Activated CD4-positive, CD25-positive, alpha-beta regulatory T cell treated with anti-CD3 and anti-CD28 coated beads, Interleukin-2, amount 50 U/mL, for 72 hours (primary cell): ENCODE measurements around the gene ARID4B.

ENCODE experiments used
- DNase-seq: peaks from one replicate; pipeline ENCODE4 v3.0.0; 2021

ARID4B gene

DNA sequence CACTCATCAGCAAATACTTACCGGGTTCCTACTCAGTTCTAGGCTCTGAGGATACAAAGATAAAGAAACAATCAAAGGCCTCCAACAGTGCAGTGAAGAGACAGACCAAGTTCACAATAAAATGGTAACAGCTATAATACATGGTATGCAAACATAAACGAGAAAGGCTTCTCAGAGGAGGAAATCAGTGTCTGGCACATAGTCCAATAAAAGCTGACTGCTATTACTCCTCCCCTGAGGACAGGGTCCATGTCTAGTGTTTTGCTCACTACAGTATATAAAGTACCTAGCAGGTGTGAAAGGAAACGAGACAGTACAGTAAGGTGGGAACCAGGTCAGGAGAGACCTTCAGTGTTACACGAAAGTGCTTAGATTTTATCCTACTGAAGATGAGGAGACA lies 171.2 kb downstream of the ARID4B start:
- DNase-seq: no peak

DNA sequence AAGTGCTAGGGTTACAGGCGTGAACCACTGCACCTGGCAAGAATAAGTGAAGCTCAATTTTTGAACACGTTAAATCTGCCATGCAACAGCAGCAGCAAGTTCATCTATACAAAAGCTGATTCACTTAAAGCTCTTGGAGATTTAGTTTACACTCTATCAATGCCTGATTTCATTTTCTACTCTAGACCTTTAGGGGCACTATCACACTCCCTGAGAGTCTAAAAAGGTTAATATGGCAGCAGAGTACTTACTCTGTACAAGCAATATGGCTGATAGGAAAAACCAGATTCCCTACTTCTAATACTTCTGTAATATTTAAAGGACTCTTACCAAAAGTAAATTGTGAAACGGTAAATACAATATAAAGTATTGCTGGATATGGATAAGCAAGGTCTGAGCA lies 171.7 kb downstream of the ARID4B start:
- DNase-seq: no peak

DNA sequence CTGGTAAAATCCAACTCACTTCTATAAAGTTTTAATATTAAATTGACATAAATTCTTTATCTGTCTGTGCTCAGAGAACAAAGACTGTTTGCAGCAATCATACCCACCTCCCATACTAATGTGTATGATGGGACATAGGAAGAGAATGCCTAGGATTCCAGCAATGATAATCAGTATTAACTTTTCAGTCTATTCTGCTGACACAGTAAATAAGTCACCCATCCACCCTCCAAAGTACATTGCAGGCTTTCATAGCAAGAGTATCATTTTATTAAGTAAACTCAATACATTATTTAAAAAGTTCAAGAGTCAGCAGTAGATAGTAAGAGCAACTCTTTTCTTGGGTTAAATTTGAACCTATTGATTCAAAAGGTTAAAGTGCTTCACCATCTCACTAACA lies 175.7 kb downstream of the ARID4B start:
- no peak for DNase-seq

DNA sequence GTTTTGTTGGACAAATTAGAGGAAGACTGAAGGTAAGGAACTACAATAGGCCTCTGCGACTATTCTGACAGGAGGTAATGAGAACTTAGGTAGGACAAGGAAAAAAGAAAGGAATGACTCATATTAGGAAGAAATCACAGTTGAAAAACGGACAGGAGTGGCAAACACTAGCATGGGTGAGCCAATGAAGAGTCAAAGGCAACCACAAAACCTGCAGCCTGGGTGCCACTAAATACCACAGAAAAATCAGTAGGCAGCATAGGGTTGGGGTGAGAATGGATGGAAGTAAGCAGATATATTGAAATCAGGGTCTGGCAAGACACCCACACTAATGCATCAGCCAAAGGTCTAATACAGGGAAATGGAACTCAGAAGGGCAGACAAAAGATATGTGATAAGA lies 176.9 kb downstream of the ARID4B start:
- DNase-seq: no peak

DNA sequence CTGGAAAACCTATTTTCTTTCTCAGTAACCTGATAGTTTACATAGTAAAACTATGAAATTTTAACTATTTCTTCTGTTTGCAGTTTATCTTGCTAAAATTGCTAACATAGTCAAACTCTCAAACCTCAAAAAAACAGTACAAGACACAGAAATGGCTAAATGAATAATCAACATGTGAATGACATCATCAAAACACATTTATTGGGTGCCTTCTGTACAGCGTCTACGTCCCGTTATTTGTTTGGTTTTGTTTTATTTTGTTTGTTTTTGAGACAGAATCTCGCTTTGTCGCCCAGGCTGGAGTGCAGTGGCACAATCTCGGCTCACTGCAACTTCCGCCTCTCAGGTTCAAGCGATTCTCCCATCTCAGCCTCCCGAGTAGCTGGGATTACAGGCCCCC lies 178.2 kb downstream of the ARID4B start:
- no peak for DNase-seq

DNA sequence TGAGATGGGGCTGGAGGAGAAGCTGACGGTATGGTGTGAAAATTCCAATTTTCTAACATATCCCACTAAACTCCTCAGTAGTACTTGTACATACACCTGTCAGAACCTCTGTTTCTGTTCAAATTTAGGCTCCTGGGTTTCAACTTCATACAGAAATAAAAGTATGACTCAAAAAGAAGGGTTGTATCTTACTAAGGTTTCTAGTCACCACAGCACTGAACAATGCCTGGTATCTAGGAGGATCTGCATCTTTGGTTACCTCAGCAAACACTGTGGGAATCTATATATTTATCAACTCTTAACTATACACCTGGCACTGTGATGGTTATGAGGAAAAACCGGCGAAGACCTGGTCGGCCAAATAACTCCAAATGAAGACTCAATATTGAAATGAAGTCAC lies 180.7 kb downstream of the ARID4B start:
- DNase-seq: no peak

DNA sequence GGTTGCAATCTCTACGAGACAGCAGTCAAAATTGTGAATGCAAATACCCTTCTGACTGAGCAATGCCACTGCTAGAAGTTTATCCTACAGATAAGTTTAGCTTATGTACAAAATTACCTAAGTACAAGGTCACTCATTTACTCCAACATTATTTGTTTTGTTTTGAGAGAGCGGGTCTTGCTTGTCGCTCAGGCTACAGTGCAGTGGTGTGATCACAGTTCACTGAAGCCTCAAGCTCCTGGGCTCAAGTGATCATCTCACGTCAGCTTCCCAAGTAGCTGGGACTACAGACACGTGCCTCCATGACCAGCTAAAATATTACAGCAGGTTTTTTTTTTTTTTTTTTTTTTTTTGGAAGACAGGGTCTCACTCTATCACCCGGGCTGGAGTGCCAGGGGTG lies 182.3 kb downstream of the ARID4B start:
- no peak for DNase-seq

DNA sequence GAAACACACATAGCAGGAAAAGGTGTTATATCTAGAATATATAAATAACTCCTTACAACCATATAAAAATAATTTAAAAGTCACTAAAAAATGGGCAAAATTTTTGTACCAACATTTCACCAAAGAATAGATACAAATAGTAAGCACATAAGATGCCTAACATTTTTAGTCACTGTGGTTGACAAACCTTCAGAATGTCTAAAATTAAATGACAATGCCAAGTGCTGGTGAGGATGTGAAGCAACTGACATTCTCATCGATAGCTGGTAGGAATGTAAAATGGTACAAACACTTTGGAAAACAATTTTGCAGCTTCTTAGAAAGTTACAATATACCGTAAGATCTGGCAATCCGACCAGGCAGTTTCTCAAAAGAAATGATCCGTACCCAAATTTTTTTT lies 185.0 kb downstream of the ARID4B start:
- DNase-seq: no peak

DNA sequence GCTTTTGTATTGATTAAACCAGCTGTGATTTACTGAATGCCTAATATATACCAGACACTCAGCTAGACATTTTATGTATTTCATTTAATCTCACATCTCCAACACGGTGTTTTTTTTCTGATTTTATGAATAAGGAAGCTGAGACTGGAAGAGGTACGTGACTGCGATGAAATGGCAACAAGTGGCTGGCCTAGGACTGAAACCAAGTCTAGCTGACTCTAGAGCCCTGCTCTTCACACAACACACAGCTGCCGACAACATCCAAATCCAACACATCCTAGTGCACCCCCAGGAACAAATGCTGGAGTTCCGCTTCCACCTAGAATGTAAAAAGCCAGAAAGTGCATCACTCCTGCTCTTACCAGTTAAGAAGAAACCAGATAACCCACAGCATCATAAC lies 188.7 kb downstream of the ARID4B start:
- DNase-seq: no peak

DNA sequence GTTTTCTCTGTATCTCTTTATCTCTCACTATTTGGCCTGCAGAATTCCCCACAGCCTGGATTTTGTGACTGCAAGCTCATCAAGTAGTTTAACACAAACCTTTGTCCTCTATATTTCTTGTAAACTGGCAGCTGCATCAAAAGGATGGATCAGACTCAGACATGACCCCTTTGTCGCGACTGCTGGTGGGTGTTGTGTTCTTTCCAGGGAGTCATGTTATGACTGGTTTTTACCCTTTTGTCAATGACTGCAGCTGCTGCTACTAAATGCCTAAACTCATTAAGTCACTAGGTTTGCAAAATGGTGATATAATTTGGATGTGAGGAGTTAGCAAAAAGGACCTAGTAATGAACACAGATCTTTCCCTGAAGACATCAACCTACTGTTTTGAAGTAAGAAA lies 189.2 kb downstream of the ARID4B start:
- DNase-seq: no peak

DNA sequence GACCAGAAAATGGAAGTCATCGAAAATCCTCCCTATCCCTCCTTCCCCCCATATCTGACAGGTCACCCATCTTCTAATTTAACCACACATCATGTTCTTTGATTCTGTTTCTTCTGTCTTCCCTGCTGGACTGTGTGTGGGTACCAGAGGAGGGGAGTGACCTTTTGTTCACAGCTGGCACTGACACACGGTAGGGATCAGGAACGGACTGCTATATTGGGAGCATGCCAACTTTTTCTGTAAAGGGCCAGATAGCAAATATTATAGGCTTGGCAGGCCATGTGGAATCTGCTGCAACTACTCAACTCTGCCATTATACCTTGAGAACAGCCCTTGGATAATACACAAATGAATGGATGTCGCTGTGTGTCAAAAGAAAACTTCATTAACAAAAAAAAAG lies 191.9 kb downstream of the ARID4B start:
- DNase-seq: no peak

DNA sequence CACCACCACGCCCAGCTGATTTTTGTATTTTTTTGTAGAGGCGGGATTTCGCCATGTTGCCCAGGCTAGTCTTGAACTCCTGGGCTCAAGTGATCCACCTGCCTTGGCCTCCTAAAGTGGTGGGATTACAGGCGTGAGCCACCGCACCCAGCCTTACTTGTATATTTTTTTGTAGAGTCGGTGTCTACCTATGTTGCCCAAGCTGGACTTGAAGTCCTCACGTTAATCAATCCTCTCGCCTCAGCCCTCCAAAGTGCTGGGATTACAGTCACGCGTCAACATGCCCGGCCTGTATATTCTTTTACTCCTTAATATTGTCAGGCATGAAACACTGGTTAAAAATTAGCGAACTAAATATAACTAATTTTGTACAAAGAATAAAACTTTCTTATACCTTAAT lies 193.8 kb downstream of the ARID4B start:
- DNase-seq: no peak

DNA sequence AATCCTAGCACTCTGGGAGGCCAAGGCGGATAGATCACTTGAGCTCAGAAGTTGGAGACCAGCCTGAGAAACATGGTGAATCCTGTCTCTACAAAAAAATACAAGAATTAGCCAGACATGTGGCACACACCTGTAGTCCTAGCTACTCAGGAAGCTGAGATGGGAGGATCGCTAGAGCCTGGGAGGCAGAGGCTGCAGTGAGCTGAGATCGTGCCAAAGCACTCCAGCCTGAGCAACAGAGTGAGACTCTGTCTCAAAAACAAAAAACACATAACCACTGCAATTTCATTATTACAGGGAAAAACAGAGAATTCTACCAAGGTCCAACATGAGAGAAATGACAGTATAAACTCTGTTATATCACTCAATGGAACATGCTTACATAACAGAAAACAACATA lies 194.9 kb downstream of the ARID4B start:
- no peak for DNase-seq

DNA sequence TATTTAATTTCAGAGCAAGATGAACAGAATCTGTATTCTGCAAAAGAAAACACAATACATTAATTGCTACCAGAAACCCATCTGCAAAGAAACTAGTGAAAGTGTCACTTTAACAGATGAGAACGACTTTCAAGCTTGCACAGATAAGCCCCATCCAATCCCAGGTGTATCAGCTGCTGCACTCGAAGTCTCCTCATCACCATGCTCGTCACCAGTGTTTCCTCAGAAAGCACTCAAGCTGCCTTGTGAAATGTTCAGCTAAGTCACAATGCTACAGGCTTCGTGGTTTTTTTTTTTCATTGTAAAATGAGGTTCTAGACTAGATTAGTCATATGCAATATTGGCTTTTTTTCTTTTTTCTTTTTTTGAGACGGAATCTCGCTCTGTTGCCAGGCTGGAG lies 196.0 kb downstream of the ARID4B start:
- DNase-seq: no peak

DNA sequence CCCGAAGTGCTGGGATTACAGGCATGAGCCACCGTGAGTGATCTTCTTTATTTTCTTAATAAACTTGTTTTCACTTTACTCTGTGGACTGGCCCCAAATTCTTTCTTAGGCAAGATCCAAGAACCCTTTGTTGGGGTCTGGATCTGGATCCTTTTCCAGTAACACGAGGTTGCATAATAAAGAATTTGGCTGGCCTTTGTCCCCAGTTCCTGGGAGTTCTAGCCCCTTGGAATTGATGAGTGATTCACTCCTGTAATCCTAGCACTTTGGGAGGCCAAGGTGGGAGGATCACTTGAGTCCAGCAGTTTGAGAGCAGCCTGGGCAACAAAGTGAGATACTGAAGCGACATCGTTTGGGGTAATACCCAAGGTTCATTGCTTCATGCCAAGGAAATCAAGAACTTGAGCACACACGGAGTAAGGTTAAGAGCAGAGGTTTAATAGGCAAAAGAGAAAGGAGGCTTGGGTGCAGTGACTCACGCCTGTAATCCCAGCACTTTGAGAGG lies 197.2 kb downstream of the ARID4B start:
- DNase-seq: no peak

DNA sequence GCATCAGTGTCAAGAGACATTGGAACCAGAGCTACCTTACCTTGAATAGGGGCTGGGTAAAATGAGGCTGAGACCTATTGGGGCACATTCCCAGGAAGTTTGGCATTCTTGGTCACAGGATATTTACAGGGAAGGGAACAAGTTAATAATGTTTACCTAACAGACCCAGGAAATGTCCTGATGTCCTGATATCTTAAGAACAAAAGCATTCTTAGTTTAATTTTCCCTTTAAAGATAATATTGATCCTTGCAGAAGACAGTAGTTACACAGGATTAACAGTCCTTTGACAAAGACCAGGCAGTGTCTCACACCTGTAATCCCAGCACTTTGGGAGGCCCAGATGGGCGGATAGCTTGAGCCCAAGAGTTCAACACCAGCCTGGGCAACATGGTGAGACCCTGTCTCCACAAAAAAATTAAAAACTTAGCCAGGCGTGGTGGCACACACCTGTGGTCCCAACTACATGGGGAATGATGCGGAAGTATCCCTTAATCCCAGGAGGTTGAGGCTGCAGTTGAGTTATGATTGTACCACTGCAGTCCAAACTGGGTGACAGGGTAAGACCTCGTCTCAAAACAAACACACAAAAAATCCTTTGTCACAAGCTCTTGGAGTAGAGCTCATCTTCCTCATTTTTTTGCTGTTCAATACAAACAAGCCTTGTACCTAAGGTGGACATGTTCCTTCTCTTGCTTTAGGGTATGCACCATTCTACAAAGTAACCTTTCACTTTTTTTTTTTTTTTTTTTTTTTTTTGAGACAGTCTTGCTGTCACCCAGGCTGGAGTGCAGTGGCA lies 198.0 kb downstream of the ARID4B start:
- DNase-seq: no peak

DNA sequence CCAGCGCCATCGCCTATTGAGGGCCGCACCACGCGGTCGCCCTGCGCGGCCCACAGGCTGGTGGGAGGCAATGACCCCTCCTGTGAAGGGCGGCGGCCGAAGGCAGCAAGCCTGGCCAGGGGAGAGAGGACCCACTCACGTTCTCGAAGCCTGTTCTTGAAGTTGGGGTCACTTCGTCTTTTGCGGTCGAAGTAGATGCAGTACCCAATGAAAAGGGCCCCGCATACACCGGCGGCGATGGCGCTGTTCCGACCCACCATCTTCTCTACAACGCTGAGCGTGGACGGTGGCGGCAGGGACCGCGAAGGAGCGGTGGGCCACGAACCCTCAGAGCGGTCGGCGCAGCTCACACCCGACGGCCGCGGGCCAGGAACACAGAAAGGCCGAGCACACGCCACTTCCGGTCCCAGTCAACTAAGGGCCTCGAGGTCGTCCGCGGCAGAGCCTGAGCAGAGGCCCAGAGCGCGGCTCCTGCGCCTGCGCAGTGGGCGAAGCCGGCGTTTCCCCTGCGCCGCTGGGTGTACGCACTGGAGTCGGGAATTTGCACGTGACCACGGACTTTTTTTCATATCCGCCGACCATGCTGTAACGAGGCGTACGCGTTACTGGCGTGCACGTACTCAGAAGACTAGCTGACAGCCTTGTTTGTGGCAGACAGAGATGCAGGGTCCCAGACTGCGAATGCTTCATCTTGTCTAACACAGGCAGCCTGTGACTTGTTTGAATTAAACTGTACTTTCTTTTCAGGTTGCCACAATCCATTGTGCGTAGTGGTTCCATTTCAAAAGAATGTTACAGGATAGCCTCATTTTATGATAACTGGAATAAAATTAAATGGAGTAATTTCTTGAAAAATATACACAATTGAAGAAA lies 199.3 kb downstream of the ARID4B start, which contains the start of gene TOMM20:
Gene TOMM20 (minus strand): TSS at position 382 of the 873 bp plus-strand sequence. CDS start 122 bp downstream, at position 260.
- DNase-seq: peak; percentile 94

DNA sequence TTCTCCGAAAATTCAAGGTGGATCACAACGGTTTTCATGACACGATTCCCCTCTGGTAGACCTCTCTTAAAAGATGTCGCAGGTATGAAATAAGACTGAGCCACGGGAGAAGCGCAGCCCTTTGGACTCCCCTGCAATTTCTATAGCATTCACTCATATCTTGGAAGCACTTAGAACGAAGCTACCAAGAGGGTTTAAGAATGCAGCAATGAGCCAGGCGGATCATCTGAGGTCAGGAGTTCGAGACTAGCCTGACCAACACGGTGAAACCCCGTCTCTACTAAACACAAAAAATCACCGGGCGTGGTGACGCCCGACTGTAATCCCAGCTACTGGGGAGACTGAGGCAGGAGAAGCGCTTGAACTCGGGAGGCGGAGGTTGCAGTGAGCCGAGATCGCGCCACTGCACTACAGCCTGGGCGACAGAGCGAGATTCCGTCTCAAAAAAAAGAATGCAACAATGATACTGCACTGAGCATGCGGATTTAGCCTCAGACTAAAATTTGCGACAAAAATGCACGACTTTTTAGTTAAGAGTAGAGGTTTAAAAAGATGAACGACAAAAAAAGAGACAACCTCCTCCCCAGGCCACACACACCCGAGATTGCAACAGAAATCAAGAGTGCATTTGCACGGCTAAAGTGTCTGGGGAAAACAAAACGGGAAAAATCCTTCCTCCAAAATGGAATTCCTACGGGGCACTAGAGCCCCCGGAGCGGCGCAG lies 200.1 kb downstream of the ARID4B start:
- DNase-seq: peak; percentile 42

DNA sequence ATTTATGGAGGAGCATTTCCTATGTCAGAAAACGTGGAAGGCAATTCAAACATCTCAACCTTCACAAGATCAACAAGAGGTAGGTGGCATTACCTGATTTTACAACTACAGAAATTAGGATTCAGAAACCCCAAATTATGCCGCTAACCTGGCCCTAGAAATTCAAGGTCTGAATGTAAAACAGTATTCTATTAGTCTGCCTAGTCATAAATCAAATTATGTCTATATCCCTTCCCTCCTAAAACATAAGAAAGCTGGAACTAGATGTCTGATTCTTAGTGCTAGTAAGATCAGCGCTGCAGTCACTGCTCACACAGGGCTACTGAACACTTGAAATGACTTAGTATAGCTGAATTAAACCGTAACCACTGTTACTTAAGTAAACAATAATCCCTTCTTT lies 200.8 kb downstream of the ARID4B start:
- DNase-seq: no peak

DNA sequence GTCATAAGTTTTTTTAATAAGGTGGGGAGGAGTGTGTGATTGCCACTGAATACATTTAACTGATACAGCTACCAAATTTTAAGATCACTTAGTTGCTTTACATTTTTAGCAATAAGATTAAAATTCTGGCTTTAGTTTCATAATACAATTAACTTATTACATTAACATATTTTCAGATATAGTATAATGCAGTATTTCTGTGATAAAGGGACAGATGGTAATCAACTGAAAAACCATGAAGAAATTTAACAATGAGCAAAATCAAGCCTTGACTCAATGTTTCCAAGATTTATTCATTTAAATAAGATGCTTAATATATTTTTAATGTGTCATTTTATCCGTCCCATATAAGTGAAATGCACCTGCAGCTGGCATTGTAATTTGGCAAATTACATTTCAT lies 203.3 kb downstream of the ARID4B start:
- DNase-seq: no peak

DNA sequence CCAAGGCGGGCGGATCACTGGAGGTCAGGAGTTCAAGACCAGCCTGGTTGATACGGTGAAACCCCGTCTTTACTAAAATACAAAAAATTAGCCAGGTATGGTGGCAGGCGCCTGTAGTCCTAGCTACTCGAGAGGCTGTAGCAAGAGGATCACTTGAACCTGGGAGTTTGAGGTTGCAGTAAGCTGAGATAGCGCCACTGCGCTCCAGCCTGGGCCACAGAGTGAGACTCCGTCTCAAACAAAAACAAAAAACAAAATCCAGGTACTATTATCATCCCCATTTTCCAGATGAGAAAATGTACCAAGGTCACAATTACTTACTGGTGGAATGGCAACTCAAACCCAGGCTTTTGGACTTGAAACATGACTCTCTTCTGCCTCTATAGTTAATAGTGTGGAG lies 203.9 kb downstream of the ARID4B start:
- DNase-seq: no peak

DNA sequence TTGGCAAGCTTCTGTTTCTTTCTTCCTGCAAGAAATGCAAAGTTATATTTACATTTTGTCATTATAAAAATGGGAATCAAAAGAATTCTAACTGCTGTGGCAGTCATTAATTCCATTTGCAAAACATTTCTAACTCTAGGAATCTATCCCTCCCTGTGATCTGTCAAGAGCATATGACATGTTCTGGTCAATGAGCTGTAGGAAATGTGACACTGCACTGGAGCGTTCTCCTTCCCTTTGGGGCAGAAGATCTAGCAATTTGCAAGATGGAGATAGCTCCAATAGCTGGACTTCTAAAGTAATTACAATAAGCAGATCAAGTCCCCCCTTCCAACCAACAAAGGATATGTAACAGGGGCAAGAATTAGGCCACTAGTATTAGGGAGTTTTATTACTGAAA lies 205.6 kb downstream of the ARID4B start:
- DNase-seq: no peak
